CMK (cell line): ENCODE data around the gene PRRG4.
"Not testable (repeated sequence)": the region's sequence is repeated elsewhere in the genome, so short reads cannot be mapped to it uniquely, and the experiment has no call there.

Experiments used
- DNase-seq: peaks from one replicate; pipeline ENCODE4 v3.0.0-alpha.2; 2010; ENCODE audit warnings: low read depth

Gene PRRG4

DNA sequence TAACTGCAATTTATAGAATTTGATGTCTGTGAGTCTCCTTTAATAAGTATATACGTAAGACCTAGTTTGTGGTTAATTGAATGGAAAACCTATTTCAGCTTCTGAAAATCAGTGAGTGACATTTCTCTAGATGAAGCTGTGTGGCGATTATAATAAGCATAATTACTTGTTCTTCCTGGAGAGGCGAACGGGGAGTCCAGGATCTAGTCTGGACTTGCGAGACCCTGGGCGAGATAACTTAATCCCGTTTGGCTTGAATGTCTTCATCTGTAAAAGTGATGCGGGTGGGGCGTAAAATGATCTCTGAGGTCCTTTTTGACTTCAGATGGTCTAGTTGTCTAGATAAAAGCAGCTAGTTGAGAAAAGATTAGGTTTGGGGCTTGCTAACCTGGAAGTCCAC is 1.1 kb downstream of the PRRG4 start:
- no peak for DNase-seq

DNA sequence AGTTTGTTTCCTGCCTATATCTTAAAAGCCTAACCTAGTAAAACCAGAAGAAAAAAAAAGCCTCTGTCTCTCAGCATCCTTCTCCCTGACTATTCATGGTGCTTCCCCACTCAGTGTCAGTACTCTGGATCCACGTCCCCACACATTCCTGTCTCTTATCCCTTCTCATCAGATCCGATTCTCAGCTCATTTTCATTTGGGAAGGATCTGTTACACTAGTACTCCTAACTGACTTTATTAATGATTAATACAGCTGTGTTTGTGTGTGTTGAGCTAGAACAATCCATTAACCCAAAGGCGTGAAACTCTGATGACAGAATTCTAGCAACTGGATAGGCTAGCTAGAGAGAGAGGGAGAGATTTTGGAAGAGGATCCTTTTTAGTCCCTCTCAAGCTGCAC is 1.5 kb downstream of the PRRG4 start:
- no peak for DNase-seq

DNA sequence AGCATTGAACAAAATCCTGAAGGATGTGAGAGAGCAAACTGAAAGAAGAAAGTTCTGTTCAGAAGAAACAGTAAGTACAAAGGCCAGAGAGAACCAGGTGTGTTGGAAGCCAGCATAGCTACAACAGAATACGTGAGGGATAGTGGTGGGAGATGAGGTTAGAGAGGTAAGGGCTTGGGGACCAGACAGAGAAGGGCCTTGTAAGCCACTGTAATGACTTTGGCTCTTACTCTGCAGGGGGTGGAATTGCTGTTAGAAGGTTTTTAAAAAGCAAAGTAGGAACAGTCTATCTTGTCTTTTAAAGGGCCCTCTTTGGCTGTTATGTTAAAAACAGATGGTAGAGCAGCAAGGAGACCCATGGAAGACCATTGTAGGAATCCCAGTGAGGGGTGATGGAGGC is 4.2 kb downstream of the PRRG4 start:
- DNase-seq = no peak

DNA sequence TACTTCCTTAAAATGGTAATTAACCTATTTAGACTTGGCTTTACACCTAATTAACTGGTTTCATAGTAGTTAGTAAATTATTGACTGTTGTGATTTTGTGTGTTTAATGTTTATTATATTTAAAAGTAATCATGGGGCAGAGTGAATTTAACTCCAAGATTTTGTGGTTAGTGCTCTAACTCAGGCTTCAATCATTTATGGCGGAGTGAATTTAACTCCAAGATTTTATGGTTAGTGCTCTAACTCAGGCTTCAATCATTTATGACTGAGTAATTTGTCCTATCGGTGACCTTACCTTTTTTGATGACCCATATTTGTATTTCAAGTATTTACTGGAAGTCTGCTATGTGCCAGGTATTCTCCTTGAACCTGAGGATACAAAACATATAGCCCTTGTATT is 7.2 kb downstream of the PRRG4 start:
- DNase-seq = no peak

DNA sequence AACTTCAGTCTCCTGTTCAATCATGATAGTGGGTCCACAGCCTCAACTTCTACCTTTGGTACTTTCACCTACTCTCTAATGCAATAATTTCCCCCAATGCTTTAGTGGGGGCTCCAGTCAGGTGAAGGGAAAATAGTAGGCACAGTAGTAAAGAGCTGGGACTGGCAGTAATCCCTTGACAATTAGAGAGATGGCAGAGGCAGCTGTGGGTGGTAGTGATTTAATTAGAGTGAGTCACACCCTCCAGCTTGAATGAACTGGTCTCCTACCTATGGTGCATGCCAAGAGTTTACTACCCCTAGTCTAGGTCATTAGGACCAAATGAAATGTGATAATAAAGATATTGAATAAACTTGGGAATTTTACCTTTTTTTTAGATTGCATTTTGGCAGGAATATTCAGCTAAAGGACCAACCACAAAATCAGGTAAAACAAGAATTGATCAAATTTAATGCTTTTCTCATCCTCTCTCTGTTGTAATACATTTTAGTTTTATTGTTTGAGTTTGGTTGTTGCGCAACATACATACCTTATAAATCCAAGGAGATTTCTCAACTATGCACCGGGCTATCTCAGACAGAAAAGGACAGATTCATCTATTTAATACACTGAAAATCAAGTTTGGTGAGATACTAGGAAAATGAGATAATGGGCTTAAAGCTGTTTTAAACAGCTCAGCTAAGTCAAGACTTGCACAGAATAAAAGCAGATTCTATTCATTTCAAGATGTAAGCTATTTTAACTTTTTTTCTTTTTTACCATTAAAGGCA is 9.0 kb downstream of the PRRG4 start:
- DNase-seq = no peak

DNA sequence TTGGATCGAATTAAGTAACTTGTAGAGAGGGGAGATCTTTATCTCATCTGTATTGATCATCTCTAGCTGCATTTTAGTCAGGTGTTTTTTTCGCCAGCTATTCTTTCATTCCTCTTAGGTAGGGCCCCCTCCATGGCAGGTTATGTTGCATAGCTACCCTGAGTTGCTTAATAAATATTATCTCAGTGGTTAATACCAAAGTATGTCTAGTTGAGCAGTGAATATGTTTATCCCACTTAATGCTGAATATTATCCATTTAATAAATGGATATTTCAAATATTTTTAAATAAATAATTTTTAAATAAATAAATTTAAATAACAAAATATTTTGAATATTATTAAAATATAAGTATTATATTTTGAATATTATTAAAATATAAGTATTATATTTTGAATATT is 9.6 kb downstream of the PRRG4 start:
- DNase-seq = no peak

DNA sequence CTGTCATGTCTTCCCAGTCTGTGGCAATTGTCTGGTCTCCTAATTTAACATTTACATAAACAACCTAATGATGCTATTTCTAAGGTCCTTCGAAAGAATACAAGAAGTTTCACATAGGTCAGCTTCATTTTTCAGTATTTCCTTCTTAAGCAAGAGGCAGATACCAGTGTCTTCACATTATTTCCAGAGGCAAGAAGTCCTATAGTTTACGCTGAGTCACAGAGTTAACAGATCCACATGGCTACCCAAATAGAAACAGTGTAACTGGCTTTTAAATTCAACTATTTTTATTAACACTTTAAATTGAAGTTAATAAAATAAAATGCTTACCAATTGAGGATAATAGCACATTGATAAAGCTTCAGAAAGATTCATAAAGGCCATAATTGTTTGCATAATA is 10.9 kb downstream of the PRRG4 start:
- no peak for DNase-seq

DNA sequence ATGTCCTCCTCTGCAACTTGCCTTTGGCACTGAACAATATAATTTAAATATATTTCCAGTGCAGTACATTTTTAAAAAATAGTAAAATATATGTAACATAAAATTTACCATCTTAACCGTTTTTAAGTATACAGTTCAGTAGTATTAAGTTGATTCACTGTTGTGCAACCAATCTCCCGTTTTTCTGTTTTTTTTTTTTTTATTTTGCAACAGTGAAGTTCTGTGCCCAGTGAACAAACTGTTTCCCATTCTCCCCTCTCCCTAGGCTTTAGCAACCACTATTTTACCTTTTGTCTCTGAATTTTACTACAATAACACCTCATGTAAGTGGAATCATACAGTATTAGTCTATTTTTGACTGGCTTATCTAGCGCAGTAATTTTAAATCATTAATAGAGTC is 13.8 kb downstream of the PRRG4 start:
- no peak for DNase-seq

DNA sequence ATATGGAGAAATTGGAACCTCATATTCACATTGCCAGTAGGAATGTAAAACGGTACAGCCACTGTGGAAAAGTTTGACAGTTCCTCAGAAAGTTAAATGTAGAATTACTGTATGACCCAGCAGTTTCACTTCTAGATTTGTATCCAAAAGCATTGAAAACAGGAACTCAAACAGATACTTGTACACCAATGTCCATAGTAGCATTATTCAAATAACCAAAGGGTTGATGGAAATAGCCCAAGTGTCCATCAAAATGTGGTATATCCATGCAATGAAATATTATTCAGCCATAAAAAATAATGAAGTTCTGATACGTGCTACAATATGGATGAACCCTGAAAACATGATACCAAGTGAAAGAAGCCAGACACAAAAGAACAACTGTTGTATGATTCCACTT is 17.8 kb downstream of the PRRG4 start:
- no peak for DNase-seq

DNA sequence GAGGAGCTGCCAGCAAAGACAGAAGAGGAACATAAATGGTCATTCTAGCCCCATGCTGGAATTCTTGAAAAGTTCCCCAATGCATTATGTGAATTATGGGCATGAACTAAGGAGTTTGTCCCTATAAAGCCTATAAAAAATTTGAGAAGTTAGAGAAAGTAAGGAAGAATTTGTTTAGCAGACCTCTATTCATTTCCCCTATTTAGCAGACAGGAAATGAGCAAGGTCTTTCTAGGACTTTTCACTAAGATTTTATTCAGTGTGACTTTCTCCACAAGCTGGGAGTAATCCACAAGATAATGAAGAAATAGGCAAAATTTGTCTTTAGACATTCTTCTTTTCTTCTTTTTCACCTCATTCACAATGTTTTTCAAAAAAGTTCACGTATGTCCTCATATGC is 20.0 kb downstream of the PRRG4 start:
- DNase-seq = no peak

DNA sequence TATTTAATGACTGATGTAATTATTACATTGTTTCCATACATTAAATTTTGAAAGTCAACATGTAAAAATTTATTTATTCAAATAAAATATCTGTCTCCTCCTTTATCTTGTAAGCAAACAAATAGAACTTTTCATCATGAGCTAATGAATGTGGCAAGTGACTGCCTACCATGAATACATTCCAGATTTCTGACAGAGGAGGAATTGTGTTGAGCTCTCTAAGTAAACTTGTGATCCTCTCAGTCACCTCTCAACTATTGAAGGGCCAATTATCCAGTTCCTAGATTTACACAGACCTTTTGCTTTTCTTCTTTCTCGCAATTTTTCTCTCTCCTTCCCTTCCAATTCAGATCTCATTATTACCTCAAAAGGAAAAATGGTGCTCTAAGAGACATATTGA is 21.5 kb downstream of the PRRG4 start:
- no peak for DNase-seq

DNA sequence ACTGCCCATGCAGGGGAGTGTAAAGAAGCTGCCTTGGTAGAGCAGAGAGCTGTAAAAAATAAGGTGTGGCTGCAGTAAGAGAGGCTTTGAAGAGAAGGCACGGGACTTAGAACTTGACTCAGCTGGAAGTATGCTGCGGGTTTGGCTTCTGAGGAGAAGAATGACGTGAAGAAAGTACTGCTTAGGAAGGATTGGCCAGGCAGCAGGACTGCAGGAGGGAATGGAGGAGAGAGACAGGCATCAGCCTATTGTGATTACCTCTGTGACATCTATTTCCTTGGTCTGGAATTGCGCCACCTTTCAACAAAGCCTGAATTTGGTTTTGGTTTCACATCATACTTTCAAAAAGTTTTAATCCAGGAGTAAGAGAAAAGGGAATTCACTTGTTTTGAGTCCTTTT is 22.5 kb downstream of the PRRG4 start:
- DNase-seq = no peak

DNA sequence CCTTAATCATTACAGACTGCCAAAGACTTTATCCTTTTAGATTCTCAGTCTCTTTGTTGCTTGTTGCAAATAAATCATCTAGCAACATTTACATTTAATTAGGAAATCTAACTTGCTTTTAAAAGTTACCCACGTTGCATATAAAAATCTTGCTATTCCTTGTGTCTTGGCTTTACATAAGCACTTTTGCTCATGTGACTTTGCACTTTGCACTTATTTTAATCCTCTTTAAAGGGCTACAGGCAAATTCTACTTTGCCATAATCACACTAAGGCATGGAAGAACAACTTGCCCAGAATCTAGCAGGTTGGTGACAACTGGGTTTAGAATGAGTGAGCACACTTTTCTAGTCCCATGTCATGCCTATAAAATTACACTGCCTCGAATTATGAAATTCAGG is 25.9 kb downstream of the PRRG4 start:
- no peak for DNase-seq

DNA sequence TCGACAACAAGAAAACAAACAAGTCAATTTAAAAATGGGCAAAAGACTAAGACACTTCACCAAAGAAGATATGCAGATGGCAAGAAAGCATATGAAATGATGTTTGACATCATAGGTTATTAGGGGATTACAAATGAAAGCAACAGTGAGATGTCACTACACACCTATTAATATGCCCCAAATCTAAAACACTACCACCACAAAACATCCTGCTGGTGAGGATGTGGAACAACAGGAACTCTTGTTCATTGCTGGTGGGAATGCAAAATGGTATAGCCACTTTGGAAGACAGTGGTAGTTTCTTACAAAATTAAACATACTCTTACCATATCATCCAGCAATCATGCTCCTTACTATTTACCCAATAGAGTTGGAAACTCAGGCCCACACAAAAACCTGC is 29.0 kb downstream of the PRRG4 start:
- DNase-seq = no peak

DNA sequence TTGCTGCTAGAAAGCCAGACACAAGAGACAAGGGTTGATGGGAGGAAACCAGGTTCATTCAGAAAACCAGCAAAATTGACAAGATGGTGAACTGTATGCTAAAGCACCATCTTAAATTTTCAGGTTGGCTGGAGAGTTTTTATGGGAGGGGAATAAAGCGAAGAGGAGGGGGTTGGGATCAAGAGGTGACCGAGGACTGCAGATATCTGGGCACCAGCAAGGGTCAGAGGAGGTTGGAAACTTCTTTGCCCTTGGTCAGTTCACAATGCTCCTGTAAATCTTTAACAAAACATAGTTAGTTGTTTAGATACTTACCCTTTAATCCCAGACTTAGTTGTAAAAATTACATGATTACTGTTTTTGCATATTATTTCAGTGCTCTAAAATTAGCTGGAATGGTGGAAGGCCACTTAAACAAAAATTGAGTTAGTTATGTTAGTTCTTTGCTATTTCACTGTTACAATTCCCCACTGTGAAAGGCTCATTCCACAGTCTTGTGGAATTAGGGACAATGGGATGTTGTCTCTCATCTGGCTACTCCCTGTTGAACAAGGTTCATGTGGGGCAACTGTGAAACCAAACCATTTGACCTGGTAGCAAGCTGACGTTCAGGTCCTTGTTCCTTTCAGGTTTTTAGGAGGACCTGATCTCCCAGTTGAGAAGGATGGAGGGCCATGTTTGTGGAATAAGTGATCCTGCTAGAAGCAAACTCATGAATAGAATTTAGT is 32.3 kb downstream of the PRRG4 start:
- DNase-seq = no peak

DNA sequence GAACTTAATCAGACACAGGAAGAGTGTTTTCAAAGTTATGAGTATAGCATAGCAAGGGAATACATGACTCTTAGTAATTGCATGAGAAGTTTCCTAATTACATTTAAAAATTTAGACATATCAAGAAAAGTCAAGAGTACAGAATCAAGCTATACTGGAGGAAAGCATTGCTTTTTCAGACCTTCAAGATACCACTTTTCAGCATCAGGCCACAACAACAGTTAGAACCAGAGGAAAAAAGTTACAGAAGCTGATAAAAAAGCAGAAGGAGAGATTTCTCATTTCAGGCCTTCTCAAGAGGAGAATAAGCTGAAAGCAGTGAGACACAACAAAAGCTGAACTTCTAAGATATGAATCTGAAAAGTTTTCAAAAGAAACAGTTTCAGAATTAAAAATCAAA is 34.8 kb downstream of the PRRG4 start:
- no peak for DNase-seq

DNA sequence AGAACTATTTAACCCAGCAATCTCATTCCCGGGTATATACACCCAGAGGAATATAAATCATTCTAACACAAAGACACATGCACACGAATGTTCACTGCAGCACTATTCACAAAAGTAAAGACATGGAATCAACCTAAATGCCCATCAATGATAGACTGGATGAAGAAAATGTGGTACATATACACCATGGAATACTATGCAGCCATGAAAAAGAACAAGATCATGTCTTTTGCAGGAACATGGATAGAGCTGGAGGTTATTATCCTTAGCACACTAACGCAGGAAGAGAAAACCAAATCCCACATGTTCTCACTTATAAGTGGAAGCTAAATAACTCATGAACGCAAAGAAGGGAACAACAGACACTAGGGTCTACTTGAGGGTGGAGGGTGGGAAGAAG is 39.0 kb downstream of the PRRG4 start:
- DNase-seq = not testable (repeated sequence)

DNA sequence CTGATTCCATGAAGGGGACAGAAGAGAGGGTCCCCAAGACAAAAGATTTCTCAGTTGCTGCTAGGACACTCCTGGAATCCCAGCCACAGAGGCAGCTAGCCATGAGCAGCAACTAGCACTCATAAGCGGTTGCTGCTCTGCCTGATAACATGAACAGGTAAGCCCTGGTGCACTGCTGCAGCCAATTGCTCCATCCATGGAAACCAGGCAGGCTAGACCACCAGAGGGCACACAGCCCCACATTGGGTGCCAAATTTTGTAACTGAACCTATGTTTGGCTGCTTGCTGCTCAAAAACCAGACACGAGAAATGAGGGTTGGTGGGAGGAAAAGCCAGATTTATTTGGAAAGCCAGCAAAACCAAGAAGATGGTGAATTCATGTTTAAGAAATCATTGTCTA is 40.9 kb downstream of the PRRG4 start:
- no peak for DNase-seq

DNA sequence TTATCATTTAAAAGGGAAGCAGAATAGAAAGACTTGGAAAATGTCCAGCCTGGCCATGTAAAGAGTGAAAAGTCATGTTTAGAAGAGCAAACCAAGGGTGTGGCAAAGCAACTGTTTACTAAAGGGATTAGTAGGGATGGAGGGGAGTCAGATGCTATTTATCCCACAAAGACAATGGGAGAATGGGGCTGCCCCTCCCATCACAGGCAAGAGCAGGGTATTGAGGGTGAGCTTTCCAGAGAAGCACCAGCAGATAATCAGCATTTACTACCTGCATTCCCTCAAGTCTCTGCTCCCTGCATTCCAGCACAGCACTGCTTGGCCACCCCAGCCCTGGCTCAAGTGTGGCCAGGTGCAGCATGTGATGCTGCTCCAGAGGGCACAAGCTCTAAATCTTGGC is 44.4 kb downstream of the PRRG4 start:
- no peak for DNase-seq

DNA sequence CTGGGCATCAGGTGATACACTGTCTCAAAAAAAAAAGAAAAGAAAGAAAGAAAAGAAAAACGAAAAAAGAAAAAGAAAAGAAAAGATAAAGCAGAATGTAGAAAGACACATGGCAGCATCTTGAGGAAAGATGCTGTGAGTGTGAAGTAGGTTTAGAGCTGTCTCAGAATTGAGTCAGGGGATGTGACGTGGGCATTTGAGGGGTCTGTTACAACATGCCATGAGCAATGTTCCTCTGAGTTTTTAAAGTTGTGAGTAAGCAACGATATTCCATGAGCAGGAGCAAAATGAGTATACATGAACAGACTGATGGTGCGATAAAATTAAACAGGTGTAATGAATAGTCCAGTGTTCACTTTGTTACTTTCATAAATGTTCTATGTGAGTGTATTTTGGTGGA is 51.6 kb downstream of the PRRG4 start:
- no peak for DNase-seq

DNA sequence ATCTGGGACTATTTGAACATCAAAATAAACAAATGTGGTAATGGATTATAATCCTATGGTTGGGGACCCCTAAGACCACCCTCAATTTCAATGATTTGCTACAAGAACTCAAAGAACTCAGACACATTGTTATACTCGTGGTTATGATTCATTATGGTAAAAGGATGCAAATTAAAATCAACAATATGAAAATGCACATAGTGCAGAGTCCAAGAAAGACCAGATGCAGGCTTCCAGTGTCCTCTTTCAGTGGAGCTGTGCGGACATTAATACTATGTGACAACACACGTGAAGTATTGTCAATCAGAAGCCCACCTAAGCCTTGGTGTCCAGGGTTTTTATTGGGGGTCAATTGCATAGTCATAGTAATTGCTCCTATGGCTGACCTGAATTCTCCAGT is 53.7 kb downstream of the PRRG4 start:
- no peak for DNase-seq

DNA sequence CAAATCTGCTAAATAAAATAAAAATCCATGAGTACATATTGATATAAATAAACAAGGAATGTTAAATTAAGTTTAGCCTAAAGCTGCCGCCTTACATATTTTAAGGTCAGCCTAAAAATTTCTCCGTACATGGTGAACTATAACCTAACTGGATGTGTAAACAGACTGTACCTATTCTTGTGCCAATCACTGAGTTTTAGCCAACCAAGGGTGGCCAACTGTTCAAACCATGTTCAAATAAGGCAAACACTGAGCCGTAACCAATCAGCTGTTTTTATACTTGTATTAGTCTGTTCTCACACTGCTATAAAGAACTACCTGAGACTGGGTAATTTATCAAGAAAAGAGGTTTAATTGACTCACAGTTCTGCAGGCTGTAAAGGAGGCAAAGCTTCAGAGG is 54.3 kb downstream of the PRRG4 start:
- DNase-seq = no peak

DNA sequence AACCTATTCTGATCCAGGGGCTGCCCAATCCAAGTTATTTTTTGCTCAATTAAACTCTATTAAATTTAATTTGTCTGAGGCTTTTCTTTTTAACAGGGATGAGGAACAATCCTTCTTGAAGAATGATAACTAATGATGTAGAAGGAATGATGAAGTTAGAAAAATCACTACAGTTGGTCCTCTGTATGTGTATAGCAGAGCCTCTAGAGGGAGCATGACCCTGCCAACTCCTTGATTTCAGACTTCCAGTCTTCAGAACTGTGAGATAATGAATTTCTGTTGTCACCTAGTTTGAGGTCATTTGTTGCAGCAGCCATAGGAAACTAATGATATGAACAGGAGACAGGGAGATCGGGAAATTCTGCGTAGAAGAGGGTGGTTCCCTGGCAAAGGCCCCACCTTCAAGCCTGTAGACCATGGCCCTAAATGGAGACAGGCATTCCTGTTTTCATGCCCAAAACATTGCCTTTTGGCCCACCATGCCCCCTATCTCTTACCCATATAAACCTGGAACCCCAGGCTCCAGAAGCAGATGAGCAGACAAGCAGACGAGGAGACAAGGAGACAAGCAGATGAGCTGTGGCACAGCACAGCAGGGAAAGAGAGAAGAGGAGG is 55.1 kb downstream of the PRRG4 start:
- no peak for DNase-seq

DNA sequence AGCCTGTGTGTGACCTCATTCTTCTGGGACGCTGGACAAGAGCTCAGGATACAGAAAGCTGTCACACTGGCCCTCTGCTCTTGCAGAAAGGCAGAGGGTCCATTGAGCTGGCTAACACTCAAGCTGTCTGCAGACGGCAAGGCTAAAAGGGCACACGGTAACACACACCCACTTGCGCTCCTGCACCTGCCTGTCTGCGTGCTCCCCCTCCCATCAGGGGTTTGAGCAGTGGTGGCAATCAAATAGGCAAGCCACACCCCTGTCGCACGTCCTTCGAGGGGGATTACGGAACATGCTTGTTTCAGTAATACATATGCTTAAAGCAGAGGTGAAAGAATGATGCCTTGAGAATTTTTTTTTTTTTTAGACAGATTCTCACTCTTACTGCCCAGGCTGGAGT is 55.8 kb downstream of the PRRG4 start:
- no peak for DNase-seq
